NCI-H526 (cell line): ENCODE measurements around the gene FYB1.
A peak's percentile ranks its signal among the peaks of the same experiment; 100 is the strongest.
"Not testable (repeated sequence)": the region's sequence is repeated elsewhere in the genome, so short reads cannot be mapped to it uniquely, and the experiment has no call there.

Experiments used
- DNase-seq, 2 experiments: peaks; one replicate each; lab custom pipeline; 2025; lab: John Stamatoyannopoulos, UW

FYB1 gene

GRCh38 chr5:39226100-39226451, 6.7 kb upstream of the FYB1 start:
- no peak for DNase-seq

- no peak for DNase-seq
Observed at GRCh38 chr5:39225405-39226099, 6.2 kb upstream of the FYB1 start.

GRCh38 chr5:39224196-39224761, 4.9 kb upstream of the FYB1 start:
- peak; percentile 26 to 51 for DNase-seq

GRCh38 chr5:39223565-39224156, 4.3 kb upstream of the FYB1 start:
- peak in 1 of 2 experiments; percentile 7 for DNase-seq

- not testable (repeated sequence) for DNase-seq
Observed at GRCh38 chr5:39221671-39222070, 2.3 kb upstream of the FYB1 start.

- DNase-seq = no peak
Observed at GRCh38 chr5:39220280-39221030, 1.1 kb upstream of the FYB1 start.

GRCh38 chr5:39218482-39219402, 621 bp downstream of the FYB1 start:
- DNase-seq = no peak

- peak; percentile 53 to 95 for DNase-seq
Observed at GRCh38 chr5:39217365-39218281, 1.7 kb downstream of the FYB1 start.

GRCh38 chr5:39216631-39217030, 2.7 kb downstream of the FYB1 start:
- no peak for DNase-seq

GRCh38 chr5:39215857-39216256, 3.5 kb downstream of the FYB1 start:
- no peak for DNase-seq

GRCh38 chr5:39214912-39215709, 4.3 kb downstream of the FYB1 start:
- DNase-seq = no peak

GRCh38 chr5:39213447-39214207, 5.7 kb downstream of the FYB1 start:
- DNase-seq = no peak

GRCh38 chr5:39211773-39212172, 7.6 kb downstream of the FYB1 start:
- no peak for DNase-seq

GRCh38 chr5:39209924-39210323, 9.4 kb downstream of the FYB1 start:
- no peak for DNase-seq

- no peak for DNase-seq
Observed at GRCh38 chr5:39208471-39208870, 10.9 kb downstream of the FYB1 start.

GRCh38 chr5:39207345-39208045, 11.9 kb downstream of the FYB1 start:
- DNase-seq = no peak

- DNase-seq = peak in 1 of 2 experiments; percentile 14
Observed at GRCh38 chr5:39206630-39207321, 12.6 kb downstream of the FYB1 start.

GRCh38 chr5:39205550-39205949, 13.8 kb downstream of the FYB1 start:
- DNase-seq = no peak
